BE2C (cell line): ENCODE measurements around the gene TSPAN15.

Experiments
- DNase-seq: peaks from one replicate; pipeline ENCODE4 v3.0.0-alpha.2; 2020
- H3K27me3 ChIP-seq: fragments of 250-450 bp; sonication (Bioruptor Pico); 2 replicates; pipeline ENCODE4 v1.5.1; 2020; ENCODE audit warnings: mild to moderate bottlenecking
- H3K36me3 ChIP-seq: fragments of 250-450 bp; sonication (Bioruptor Pico); 2 replicates; pipeline ENCODE4 v1.5.1; 2020; ENCODE audit warnings: mild to moderate bottlenecking
- H3K4me1 ChIP-seq: fragments of 250-450 bp; sonication (Bioruptor Pico); 2 replicates; pipeline ENCODE4 v1.5.1; 2020
- H3K4me3 ChIP-seq: 2 replicates; pipeline ENCODE4 v1.5.1; 2011; ENCODE audit warnings: low read depth, low read length
- H3K9me3 ChIP-seq: fragments of 250-450 bp; sonication (Bioruptor Pico); 2 replicates; pipeline ENCODE4 v1.5.1; 2020
- TF ChIP-seq, protein P1 (sequence below): IDR thresholded peaks from 2 replicates; pipeline ENCODE4 v1.5.1; 2012; ENCODE audit warnings: mild to moderate bottlenecking, low read depth, low read length

Gene TSPAN15

DNA sequence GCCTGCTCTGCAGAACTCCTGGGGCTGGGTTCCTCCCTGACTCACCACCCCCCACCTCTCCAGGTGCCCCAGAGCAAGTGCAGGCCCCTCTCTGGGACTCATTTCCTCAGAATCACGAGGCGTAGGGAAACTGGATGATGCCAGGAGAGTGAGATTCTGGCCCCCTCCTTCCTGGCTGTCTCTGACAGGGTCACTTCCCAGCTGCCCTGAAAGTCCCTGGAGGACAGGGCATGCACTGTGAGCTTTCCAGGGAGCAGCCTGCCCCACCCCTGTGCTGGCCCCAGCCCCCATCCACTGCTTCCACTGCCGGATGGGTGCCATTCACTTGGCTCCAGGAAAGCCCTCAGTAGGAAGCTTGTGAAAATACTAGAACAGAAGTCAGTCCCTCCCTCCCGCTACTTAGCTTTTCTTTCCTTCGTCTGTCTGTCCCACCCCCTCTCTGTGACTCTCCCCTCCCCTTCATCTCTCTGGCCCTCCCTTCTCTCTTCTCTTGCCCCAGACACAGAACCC, 44.9 kb upstream of the TSPAN15 start:
- H3K27me3 ChIP-seq, result no peaks in the 10 kb centered on the region
- DNase-seq, result peak; percentile 60
- no peak overlapping the region for H3K4me3 ChIP-seq
- peaks cover 8% of the 10 kb centered on the region for H3K36me3 ChIP-seq
- H3K4me1 ChIP-seq, result peaks cover 11% of the 10 kb centered on the region
- no peaks in the 10 kb centered on the region for H3K9me3 ChIP-seq
- TF ChIP-seq, protein P1, sequence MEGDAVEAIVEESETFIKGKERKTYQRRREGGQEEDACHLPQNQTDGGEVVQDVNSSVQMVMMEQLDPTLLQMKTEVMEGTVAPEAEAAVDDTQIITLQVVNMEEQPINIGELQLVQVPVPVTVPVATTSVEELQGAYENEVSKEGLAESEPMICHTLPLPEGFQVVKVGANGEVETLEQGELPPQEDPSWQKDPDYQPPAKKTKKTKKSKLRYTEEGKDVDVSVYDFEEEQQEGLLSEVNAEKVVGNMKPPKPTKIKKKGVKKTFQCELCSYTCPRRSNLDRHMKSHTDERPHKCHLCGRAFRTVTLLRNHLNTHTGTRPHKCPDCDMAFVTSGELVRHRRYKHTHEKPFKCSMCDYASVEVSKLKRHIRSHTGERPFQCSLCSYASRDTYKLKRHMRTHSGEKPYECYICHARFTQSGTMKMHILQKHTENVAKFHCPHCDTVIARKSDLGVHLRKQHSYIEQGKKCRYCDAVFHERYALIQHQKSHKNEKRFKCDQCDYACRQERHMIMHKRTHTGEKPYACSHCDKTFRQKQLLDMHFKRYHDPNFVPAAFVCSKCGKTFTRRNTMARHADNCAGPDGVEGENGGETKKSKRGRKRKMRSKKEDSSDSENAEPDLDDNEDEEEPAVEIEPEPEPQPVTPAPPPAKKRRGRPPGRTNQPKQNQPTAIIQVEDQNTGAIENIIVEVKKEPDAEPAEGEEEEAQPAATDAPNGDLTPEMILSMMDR, result no peak

DNA sequence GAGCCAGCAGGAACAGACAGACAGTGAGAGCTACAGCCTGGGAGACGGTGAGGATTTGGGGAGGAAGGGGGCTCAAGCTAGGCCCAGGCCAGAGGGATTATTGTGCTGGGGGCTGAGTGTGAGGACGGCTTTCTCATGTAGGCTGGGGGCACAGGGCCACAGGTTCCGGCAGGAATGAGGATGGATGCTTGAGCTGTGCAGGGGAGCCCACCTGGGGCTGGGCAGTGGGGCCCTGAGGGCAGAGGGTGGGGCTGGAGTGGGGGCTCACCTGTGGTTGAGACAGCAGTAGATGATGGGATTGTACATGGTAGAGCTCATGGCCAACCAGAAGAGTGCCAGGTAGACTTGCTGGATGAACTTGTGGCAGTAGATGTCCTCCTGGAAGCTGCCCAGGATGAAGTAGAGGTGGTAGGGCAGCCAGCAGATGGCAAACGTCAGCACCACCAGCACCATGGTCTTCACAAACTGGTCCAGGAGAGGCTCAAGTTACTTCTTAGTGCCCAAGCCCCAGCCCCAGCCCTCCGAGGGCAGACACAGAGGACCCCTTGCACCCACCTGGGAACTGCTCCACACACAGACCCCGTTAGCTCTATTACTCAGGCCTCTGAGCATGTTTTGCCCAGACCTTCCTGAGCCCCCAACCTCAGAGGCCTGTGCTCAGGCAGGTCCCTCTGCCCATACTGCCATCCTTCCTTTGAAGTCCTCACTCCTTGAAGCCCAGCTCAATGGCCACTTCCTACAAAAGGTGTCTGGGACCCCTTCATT, 44.3 kb upstream of the TSPAN15 start:
- TF ChIP-seq, protein P1, result no peak

DNA sequence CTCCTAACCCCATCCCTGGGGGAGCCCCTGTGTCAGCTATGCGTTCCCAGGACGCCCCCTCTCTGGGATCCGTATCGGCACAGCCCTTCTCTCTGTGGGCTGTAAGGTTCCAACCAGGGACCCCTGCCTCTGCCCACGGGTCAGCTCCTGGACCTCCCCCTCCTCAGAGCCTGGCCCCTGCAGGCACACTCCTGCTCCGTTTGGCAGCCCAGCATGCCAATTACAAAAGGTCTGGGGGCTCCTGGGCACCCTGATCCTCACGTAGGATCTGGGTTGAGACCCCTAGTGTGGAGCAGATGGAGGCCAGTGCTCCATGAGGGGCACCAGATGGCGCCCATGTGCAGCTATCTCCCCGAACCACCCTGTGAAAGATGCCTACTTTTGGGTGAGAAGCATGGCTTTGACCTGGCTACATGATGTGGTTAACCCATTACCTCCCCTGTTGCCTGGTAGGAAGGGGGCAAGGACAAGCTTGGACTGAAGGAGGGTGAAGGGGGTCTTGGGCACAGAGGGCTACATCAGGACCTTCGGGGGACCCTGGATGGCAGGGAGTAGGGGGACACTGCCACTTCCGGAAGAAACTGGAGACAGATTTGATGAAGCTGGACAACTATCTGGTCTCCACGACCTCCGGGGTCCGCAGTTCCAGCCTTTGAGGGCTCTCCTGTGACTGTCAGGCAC, 43.5 kb upstream of the TSPAN15 start:
- H3K36me3 ChIP-seq, result peaks cover 4% of the 10 kb centered on the region
- peak; percentile 42 for DNase-seq

More for the DNA sequence above, 44.3 kb upstream of the TSPAN15 start:
- no peaks in the 10 kb centered on the region for H3K9me3 ChIP-seq
- H3K27me3 ChIP-seq, result no peaks in the 10 kb centered on the region
- H3K4me1 ChIP-seq, result peaks cover 11% of the 10 kb centered on the region
- DNase-seq, result no peak
- H3K4me3 ChIP-seq, result no peak overlapping the region
- H3K36me3 ChIP-seq, result peaks cover 5% of the 10 kb centered on the region

DNA sequence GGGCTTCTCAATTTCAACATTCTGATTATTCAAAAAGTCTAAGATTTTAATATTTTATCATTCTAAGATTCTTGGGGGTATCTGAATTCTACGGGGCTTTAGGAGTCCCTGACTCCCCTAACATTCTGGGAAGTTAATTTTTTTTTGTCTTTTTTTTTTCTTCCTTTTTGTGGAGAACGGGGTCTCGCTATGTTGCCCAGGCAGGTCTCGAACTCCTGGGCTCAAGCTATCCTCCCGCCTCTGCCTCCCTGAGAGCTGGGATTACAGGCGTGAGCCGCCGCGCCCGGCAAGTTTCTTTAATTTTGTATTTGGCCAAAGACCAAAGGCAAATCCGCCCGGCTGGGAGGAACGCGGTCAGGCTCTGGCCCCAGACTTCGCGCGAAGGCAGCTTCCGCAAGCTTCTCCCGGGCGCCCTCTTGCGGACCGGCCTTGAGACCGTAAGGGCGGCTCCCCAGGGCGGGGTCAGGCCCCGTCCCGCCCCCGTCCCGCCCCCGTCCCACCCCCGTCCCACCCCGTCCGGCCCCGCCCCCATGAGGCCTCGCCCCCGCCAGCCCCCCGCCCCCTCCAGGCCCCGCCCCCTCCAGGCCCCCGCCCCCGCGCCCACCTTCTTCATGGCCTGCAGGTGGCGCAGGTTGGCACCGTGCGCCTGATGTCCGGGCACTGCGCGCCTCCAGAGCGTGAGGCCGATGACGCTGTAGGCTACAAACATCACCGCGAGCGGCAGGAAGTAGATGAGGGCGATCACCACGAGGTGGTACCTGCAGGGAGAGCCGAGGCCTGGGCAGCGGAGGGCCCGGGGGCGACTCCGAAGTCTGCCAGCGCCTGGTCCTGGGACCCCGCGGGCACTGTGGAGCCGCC, 42.7 kb upstream of the TSPAN15 start:
- TF ChIP-seq, protein P1, result peak; percentile 54
- H3K4me1 ChIP-seq, result peaks cover 11% of the 10 kb centered on the region

More for the DNA sequence above, 43.5 kb upstream of the TSPAN15 start:
- TF ChIP-seq, protein P1, result peak; percentile 54
- Histone ChIP-seq H3K9me3 (no peaks in the 10 kb centered on the region), H3K4me1 (peaks cover 11% of the 10 kb centered on the region), H3K4me3 (no peak overlapping the region), H3K27me3 (no peaks in the 10 kb centered on the region)

DNA sequence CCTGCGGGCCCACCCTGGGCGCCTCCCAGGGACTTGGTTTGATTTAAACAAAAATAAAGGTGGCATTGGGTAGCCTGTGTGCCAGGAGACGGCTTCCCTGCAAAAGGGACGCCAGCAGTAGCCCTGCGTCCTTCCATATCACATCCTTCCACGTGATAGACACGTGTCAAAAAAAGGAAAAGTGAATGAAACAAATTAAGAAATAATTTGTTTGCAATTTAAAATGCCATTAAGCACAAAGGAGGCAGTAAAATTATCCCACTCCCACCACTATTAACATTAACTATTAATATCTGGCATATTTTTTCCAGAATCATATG, 42.1 kb upstream of the TSPAN15 start:
- Histone ChIP-seq H3K9me3 (no peaks in the 10 kb centered on the region), H3K4me3 (peak overlapping the region; percentile 46), H3K36me3 (no peaks in the 10 kb centered on the region; the same call in 1 of the 2 replicates), H3K4me1 (peaks cover 11% of the 10 kb centered on the region), H3K27me3 (no peaks in the 10 kb centered on the region)
- TF ChIP-seq, protein P1, result no peak
- no peak for DNase-seq

More for the DNA sequence above, 42.7 kb upstream of the TSPAN15 start:
- peak; percentile 95 for DNase-seq
- Histone ChIP-seq H3K4me3 (peak overlapping the region; percentile 46), H3K36me3 (no peaks in the 10 kb centered on the region; the same call in 1 of the 2 replicates), H3K9me3 (no peaks in the 10 kb centered on the region), H3K27me3 (no peaks in the 10 kb centered on the region)
